A549 (cell line): ENCODE measurements around the gene COMTD1.

Source experiments
- BHLHE40 ChIP-seq: IDR thresholded peaks from 2 replicates; pipeline ENCODE4 v1.6.1; 2012; ENCODE audit warnings: low read depth, low read length, inconsistent platforms
- CEBPB ChIP-seq, 2 experiments: fragments of >200 bp in 1 of 2; sonication (Bioruptor Twin) in 1 of 2; formaldehyde crosslinking in 1 of 2; IDR thresholded peaks; 2 replicates each; pipeline ENCODE4 v1.6.1; 2012 to 2016
- CHD4 ChIP-seq: fragments of 200-600 bp; sonication (generic); IDR thresholded peaks from 2 replicates; pipeline ENCODE4 v1.6.1; 2016; ENCODE audit warnings: antibody characterized with exemption, mild to moderate bottlenecking, borderline replicate concordance
- CTCF ChIP-seq: fragments of >200 bp; sonication (Bioruptor Twin); formaldehyde crosslinking; IDR thresholded peaks from 3 replicates; pipeline ENCODE4 v1.5.1; 2016
- EP300 ChIP-seq, 2 experiments: fragments of >200 bp; sonication (Bioruptor Twin); formaldehyde crosslinking; IDR thresholded peaks; 2 replicates in 1 of 2; 3 replicates in 1 of 2; pipeline ENCODE4 v1.6.1; 2016 to 2017
- HOXA7 ChIP-seq: fragments of 250-450 bp; sonication (Bioruptor Pico); IDR thresholded peaks from 2 replicates; pipeline ENCODE4 v1.5.0; 2020; ENCODE audit warnings: mild to moderate bottlenecking, moderate library complexity
- JUNB ChIP-seq: fragments of >200 bp; sonication (Bioruptor Twin); formaldehyde crosslinking; IDR thresholded peaks from 2 replicates; pipeline ENCODE4 v1.6.1; 2016
- MYC ChIP-seq: IDR thresholded peaks from 2 replicates; pipeline ENCODE4 v1.6.1; 2012; ENCODE audit warnings: mild to moderate bottlenecking, inconsistent platforms, low read length, improper control_type of control experiment, borderline replicate concordance
- PBX3 ChIP-seq: IDR thresholded peaks from 2 replicates; pipeline ENCODE4 v1.6.1; 2012
- POLR2A ChIP-seq: IDR thresholded peaks from 2 replicates; pipeline ENCODE4 v1.6.1; 2012; ENCODE audit warnings: mild to moderate bottlenecking, low read length
- POLR2AphosphoS2 ChIP-seq: conservative IDR thresholded peaks from 2 replicates; pipeline ENCODE4 v1.6.1; 2012; ENCODE audit warnings: low read length, improper control_type of control experiment, inconsistent platforms
- REST ChIP-seq: fragments of 200-600 bp; sonication (generic); IDR thresholded peaks from 2 replicates; pipeline ENCODE4 v1.6.1; 2016; ENCODE audit warnings: antibody characterized with exemption, mild to moderate bottlenecking, moderate library complexity
- ZC3H11A ChIP-seq: fragments of 450-650 bp; IDR thresholded peaks from 2 replicates; pipeline ENCODE4 v1.6.1; 2014; ENCODE audit warnings: antibody characterized with exemption, mild to moderate bottlenecking
- ZNF302 ChIP-seq: fragments of 250-450 bp; sonication (Bioruptor Pico); IDR thresholded peaks from 2 replicates; pipeline ENCODE4 v1.9.0; 2021; ENCODE audit warnings: inconsistent platforms, mild to moderate bottlenecking, moderate library complexity

GRCh38 chr10:75263806-75264205 lies 28.0 kb upstream of the COMTD1 start:
- TF ChIP-seq ZNF302 (CRISPR knock-in tag) (no peak), ZC3H11A (no peak), MYC (no peak), CTCF (no peak), BHLHE40 (no peak), EP300 (IDR thresholded peaks at IDR 0.05) (no peak), JUNB (no peak), CEBPB (IDR thresholded peaks at IDR 0.05) (no peak), POLR2A (no peak), HOXA7 (CRISPR knock-in tag) (no peak), REST (no peak), PBX3 (no peak), CHD4 (no peak), POLR2AphosphoS2 (no peak)
